H9 (cell line): ENCODE data around the gene PTPRN2. TPM values are rescaled to one million over a fixed set of nuclear protein-coding genes. Genes with fewer than 3 reads are reported as not detected.
"Not testable (repeated sequence)": the region's sequence is repeated elsewhere in the genome, so short reads cannot be mapped to it uniquely, and the experiment has no call there.

Experiments used
- DNase-seq: peaks from one replicate; pipeline ENCODE4 v3.0.0-alpha.2; 2017
- H2AFZ ChIP-seq: one replicate; pipeline ENCODE4 v1.6.1; 2013; ENCODE audit warnings: mild to moderate bottlenecking, low read length, control low read depth, moderate library complexity
- H2AK5ac ChIP-seq: 2 replicates; pipeline ENCODE4 v1.6.1; 2013; ENCODE audit warnings: low read length, control low read depth, mixed read lengths; ENCODE audit not compliant: insufficient read length
- H2BK120ac ChIP-seq: one replicate; pipeline ENCODE4 v1.6.1; 2013; ENCODE audit warnings: low read depth, mild to moderate bottlenecking, low read length, control low read depth, inconsistent platforms; ENCODE audit not compliant: poor library complexity, severe bottlenecking
- H2BK12ac ChIP-seq: 2 replicates; pipeline ENCODE4 v1.6.1; 2013; ENCODE audit warnings: low read length, control low read depth, mixed read lengths, low read depth; ENCODE audit not compliant: insufficient read length
- H2BK15ac ChIP-seq: 2 replicates; pipeline ENCODE4 v1.6.1; 2013; ENCODE audit warnings: low read depth, low read length, control low read depth
- H2BK20ac ChIP-seq: one replicate; pipeline ENCODE4 v1.6.1; 2013; ENCODE audit warnings: low read depth, mild to moderate bottlenecking, low read length, control low read depth, inconsistent platforms; ENCODE audit not compliant: poor library complexity, severe bottlenecking
- H2BK5ac ChIP-seq: 2 replicates; pipeline ENCODE4 v1.6.1; 2013; ENCODE audit warnings: low read length, control low read depth, mixed read lengths; ENCODE audit not compliant: insufficient read length
- H3K14ac ChIP-seq: 2 replicates; pipeline ENCODE4 v1.6.1; 2013; ENCODE audit warnings: low read length, control low read depth; ENCODE audit not compliant: insufficient read depth
- H3K18ac ChIP-seq: 2 replicates; pipeline ENCODE4 v1.6.1; 2013; ENCODE audit warnings: low read depth, mild to moderate bottlenecking, mixed read lengths, low read length, control low read depth; ENCODE audit not compliant: insufficient read length
- H3K23ac ChIP-seq: 2 replicates; pipeline ENCODE4 v1.6.1; 2013; ENCODE audit warnings: low read length, control low read depth, mixed read lengths, low read depth; ENCODE audit not compliant: insufficient read length
- H3K23me2 ChIP-seq: 2 replicates; pipeline ENCODE4 v1.6.1; 2013; ENCODE audit warnings: low read depth, mild to moderate bottlenecking, mixed read lengths, low read length, control low read depth; ENCODE audit not compliant: insufficient read length, poor library complexity, severe bottlenecking
- H3K27ac ChIP-seq: 2 replicates; pipeline ENCODE4 v1.5.1; 2013; ENCODE audit warnings: low read length, control low read depth, mixed read lengths, low read depth; ENCODE audit not compliant: insufficient read length
- H3K27me3 ChIP-seq: 2 replicates; pipeline ENCODE4 v1.6.1; 2013; ENCODE audit warnings: low read length, control low read depth, inconsistent platforms; ENCODE audit not compliant: insufficient read depth
- H3K4ac ChIP-seq: 2 replicates; pipeline ENCODE4 v1.6.1; 2013; ENCODE audit warnings: low read depth, mild to moderate bottlenecking, control low read depth, inconsistent platforms, low read length, moderate library complexity
- H3K4me1 ChIP-seq: 2 replicates; pipeline ENCODE4 v1.6.1; 2013; ENCODE audit warnings: low read length, control low read depth, inconsistent platforms; ENCODE audit not compliant: insufficient read depth
- H3K4me2 ChIP-seq: 2 replicates; pipeline ENCODE4 v1.6.1; 2013; ENCODE audit warnings: low read length, control low read depth, mixed read lengths; ENCODE audit not compliant: insufficient read length, insufficient read depth
- H3K56ac ChIP-seq: 2 replicates; pipeline ENCODE4 v1.6.1; 2013; ENCODE audit warnings: low read depth, mild to moderate bottlenecking, mixed read lengths, low read length, control low read depth; ENCODE audit not compliant: insufficient read length
- H3K79me1 ChIP-seq: 2 replicates; pipeline ENCODE4 v1.6.1; 2013; ENCODE audit warnings: low read depth, mild to moderate bottlenecking, moderate library complexity, low read length, control low read depth, inconsistent platforms; ENCODE audit not compliant: insufficient read depth, poor library complexity, severe bottlenecking
- H3K79me2 ChIP-seq: 2 replicates; pipeline ENCODE4 v1.6.1; 2013; ENCODE audit warnings: low read length, control low read depth, inconsistent platforms; ENCODE audit not compliant: insufficient read depth
- H3K9ac ChIP-seq: 2 replicates; pipeline ENCODE4 v1.6.1; 2013; ENCODE audit warnings: low read length, control low read depth, mixed read lengths; ENCODE audit not compliant: insufficient read length; ENCODE audit errors: extremely low read depth
- H3K9me3 ChIP-seq: one replicate; pipeline ENCODE4 v1.6.1; 2013; ENCODE audit warnings: low read depth, low read length, inconsistent platforms; ENCODE audit not compliant: control insufficient read depth
- H3T11ph ChIP-seq: one replicate; pipeline ENCODE4 v1.6.1; 2013; ENCODE audit warnings: mild to moderate bottlenecking, low read length, control low read depth, inconsistent platforms
- H4K20me1 ChIP-seq: one replicate; pipeline ENCODE4 v1.6.1; 2013; ENCODE audit not compliant: control insufficient read depth, insufficient read length, insufficient read depth
- H4K5ac ChIP-seq: 2 replicates; pipeline ENCODE4 v1.6.1; 2013; ENCODE audit warnings: low read depth, mild to moderate bottlenecking, mixed read lengths, low read length, control low read depth; ENCODE audit not compliant: insufficient read length
- H4K8ac ChIP-seq: replicated peaks from 2 replicates; pipeline ENCODE4 v1.6.1; 2013; ENCODE audit warnings: low read length, control low read depth, mixed read lengths, low read depth; ENCODE audit not compliant: insufficient read length
- H4K91ac ChIP-seq: 2 replicates; pipeline ENCODE4 v1.6.1; 2013; ENCODE audit warnings: low read depth, mild to moderate bottlenecking, moderate library complexity, mixed read lengths, low read length, control low read depth; ENCODE audit not compliant: insufficient read length
- H3K27ac Mint-ChIP-seq, 3 experiments: 2 replicates in 2 of 3; 3 replicates in 1 of 3; pipeline ENCODE4 v1.8.0; 2020 to 2021; ENCODE audit warnings: mixed read lengths in 3 of 3, mild to moderate bottlenecking in 1 of 3, moderate library complexity in 1 of 3
- H3K27me3 Mint-ChIP-seq: 2 replicates; pipeline ENCODE4 v1.8.0; 2021; ENCODE audit warnings: low read depth, mild to moderate bottlenecking, moderate library complexity, mixed read lengths
- H3K36me3 Mint-ChIP-seq, 3 experiments: 2 replicates in 2 of 3; 3 replicates in 1 of 3; pipeline ENCODE4 v1.8.0; 2020 to 2021; ENCODE audit warnings: low read depth in 3 of 3, mixed read lengths in 3 of 3; ENCODE audit not compliant: insufficient read depth in 1 of 3
- H3K4me1 Mint-ChIP-seq, 2 experiments: 2 replicates each; pipeline ENCODE4 v1.8.0; 2020; ENCODE audit warnings: mixed read lengths in 2 of 2
- H3K4me3 Mint-ChIP-seq, 2 experiments: 2 replicates in 1 of 2; 3 replicates in 1 of 2; pipeline ENCODE4 v1.8.0; 2020 to 2021; ENCODE audit warnings: mild to moderate bottlenecking in 2 of 2, mixed read lengths in 2 of 2, moderate library complexity in 1 of 2
- H3K9me3 Mint-ChIP-seq, 2 experiments: 2 replicates in 1 of 2; 3 replicates in 1 of 2; pipeline ENCODE4 v1.8.0; 2020; ENCODE audit warnings: mild to moderate bottlenecking in 2 of 2, mixed read lengths in 2 of 2, moderate library complexity in 1 of 2
- WGBS: extraction: QIAGEN DNeasy Blood & Tissue Kit; methylation state at CpG from one replicate; pipeline ENCODE4 v1.1.7; 2013; ENCODE audit warnings: missing lambda C conversion rate, low lambda C conversion rate, mixed read lengths; ENCODE audit not compliant: insufficient read length; ENCODE audit errors: extremely low coverage; 5-methylcytosine and 5-hydroxymethylcytosine counted together
- total RNA-seq: library from RNA; stranded (reverse); gene quantifications from 2 replicates; pipeline ENCODE4 v1.2.1, GENCODE V29; 2021
- TF ChIP-seq, protein P1 (sequence below): fragments of 200-600 bp; sonication (generic); conservative IDR thresholded peaks from 3 replicates; pipeline ENCODE4 v1.8.0; 2021; ENCODE audit warnings: antibody characterized with exemption, mild to moderate bottlenecking

PTPRN2 gene
- total RNA-seq, 1 experiment from 2014 or later = 5.2 TPM

DNA sequence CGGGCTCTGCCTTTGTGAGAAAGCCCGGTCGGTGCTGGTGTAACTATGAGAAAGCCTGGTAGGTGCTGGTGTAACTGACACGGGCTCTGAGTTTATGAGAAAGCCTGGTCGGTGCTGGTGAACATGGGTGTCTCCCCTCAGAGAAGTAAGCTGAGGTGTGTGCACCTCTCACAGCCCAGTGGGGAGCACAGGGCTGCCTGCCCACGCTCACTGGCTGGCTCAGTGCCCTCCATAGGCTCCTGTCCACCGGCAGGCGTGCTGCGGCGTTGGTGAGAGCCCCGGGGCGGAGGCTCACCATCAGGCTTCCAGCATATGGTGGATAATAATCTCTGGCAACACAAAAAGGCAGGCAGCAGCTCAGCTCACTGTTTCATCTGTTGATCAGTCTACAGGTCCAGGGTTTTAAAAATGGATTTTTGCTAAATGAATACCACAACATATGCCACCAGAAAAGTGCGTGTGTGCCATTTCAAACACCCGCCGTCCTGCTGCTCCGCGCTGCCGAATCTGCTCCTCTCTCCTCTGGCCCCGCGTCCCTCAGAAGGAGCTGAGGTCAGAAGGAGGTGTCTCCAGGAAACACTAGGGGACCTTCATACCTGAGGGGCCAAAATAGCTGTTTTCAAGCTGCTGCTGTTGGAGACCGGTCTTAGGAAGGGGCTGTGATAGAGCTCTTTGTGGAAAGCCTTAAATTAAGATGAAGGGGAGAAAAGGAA is 885.2 kb downstream of the PTPRN2 start:
- Histone ChIP-seq H3K56ac (no peak overlapping the region), H2BK5ac (no peak overlapping the region), H3K79me2 (no peaks in the 10 kb centered on the region), H3K4ac (no peak overlapping the region), H2BK12ac (no peak overlapping the region), H2BK15ac (no peak overlapping the region), H3K23me2 (no peaks in the 10 kb centered on the region), H3K9ac (no peak overlapping the region), H2BK120ac (no peak overlapping the region), H3K18ac (no peak overlapping the region), H2BK20ac (no peak overlapping the region), H4K20me1 (no peaks in the 10 kb centered on the region), H3K79me1 (no peaks in the 10 kb centered on the region), H4K5ac (no peak overlapping the region), H3K9me3 (no peaks in the 10 kb centered on the region), H3K4me2 (no peak overlapping the region), H2AFZ (no peak overlapping the region), H4K8ac (no peak overlapping the region), H2AK5ac (no peak overlapping the region), H4K91ac (no peak overlapping the region), H3T11ph (no peak overlapping the region), H3K4me1 (no peaks in the 10 kb centered on the region), H3K27ac (no peak overlapping the region), H3K27me3 (no peaks in the 10 kb centered on the region), H3K14ac (no peak overlapping the region), H3K23ac (no peak overlapping the region)
- TF ChIP-seq, protein P1, sequence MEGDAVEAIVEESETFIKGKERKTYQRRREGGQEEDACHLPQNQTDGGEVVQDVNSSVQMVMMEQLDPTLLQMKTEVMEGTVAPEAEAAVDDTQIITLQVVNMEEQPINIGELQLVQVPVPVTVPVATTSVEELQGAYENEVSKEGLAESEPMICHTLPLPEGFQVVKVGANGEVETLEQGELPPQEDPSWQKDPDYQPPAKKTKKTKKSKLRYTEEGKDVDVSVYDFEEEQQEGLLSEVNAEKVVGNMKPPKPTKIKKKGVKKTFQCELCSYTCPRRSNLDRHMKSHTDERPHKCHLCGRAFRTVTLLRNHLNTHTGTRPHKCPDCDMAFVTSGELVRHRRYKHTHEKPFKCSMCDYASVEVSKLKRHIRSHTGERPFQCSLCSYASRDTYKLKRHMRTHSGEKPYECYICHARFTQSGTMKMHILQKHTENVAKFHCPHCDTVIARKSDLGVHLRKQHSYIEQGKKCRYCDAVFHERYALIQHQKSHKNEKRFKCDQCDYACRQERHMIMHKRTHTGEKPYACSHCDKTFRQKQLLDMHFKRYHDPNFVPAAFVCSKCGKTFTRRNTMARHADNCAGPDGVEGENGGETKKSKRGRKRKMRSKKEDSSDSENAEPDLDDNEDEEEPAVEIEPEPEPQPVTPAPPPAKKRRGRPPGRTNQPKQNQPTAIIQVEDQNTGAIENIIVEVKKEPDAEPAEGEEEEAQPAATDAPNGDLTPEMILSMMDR = no peak
- H3K27ac Mint-ChIP-seq = no peak overlapping the region
- no peaks in the 10 kb centered on the region for H3K36me3 Mint-ChIP-seq
- no peak overlapping the region for H3K4me3 Mint-ChIP-seq
- H3K27me3 Mint-ChIP-seq = peaks cover 98% of the 10 kb centered on the region
- no peaks in the 10 kb centered on the region; a peak in 1 of 5 replicates for H3K9me3 Mint-ChIP-seq
- no CpG with 5 or more reads among the region's 21 CpGs for WGBS
- H3K4me1 Mint-ChIP-seq = peaks cover 0 to 3% of the 10 kb centered on the region in 2 experiments; a peak in 1 of 4 replicates
- DNase-seq = no peak

GRCh38 chr7:157701395-157702180 is 886.0 kb downstream of the PTPRN2 start:
- H3K27me3 ChIP-seq, H4K20me1 ChIP-seq, H4K5ac ChIP-seq, H3K36me3 Mint-ChIP-seq, H2AK5ac ChIP-seq, H3K14ac ChIP-seq, H3K9me3 Mint-ChIP-seq, H2BK12ac ChIP-seq, H2BK20ac ChIP-seq, H2BK5ac ChIP-seq, H3K27ac ChIP-seq, H3K4me3 Mint-ChIP-seq, DNase-seq, H4K91ac ChIP-seq, H3T11ph ChIP-seq, H3K18ac ChIP-seq, H3K23me2 ChIP-seq, H3K9ac ChIP-seq, H2AFZ ChIP-seq, H3K4me2 ChIP-seq, H3K4me1 ChIP-seq, H3K79me2 ChIP-seq, H2BK120ac ChIP-seq, H3K4ac ChIP-seq, H3K79me1 ChIP-seq, H3K9me3 ChIP-seq, H3K56ac ChIP-seq, H2BK15ac ChIP-seq, H3K27ac Mint-ChIP-seq, H3K23ac ChIP-seq, H3K4me1 Mint-ChIP-seq, H4K8ac ChIP-seq: not testable (repeated sequence)
- H3K27me3 Mint-ChIP-seq = peaks cover 92% of the 10 kb centered on the region
- WGBS = no CpG with 5 or more reads among the region's 34 CpGs
